GM12878 (cell line): ENCODE measurements around the gene PDLIM4. TPM values are rescaled to one million over a fixed set of nuclear protein-coding genes. Genes with fewer than 3 reads are reported as not detected.

Experiments used
- ATAC-seq: fragments of 200-7000 bp; cut with Tn5 transposase; 3 replicates; pipeline ENCODE4 v1.9.1; 2020; ENCODE audit warnings: mild to moderate bottlenecking, moderate library complexity
- BruUV-seq: library from RNA; stranded (reverse); fragments of 400-500 nt; replicated peaks from 2 replicates; lab custom pipeline; 2021; lab: Mats Ljungman, UMichigan
- CTCF ChIA-PET: fragments of 300-600 bp; sonication (Branson Sonifier 250); formaldehyde crosslinking; extraction: SDS; loops from one replicate; lab custom pipeline; 2021; ENCODE audit warnings: inconsistent platforms; lab: Yijun Ruan, JAX
- POLR2A ChIA-PET: fragments of 350-600 bp; formaldehyde crosslinking; extraction: SDS; loops from one replicate; lab custom pipeline; 2021; ENCODE audit warnings: inconsistent platforms; lab: Charles Lee
- RAD21 ChIA-PET: fragments of 300-600 bp; sonication (Branson Sonifier 250); formaldehyde crosslinking; loops from one replicate; lab custom pipeline; 2023; ENCODE audit warnings: antibody characterized with exemption; ENCODE audit not compliant: unreplicated experiment; lab: Charles Lee
- SMC1A ChIA-PET: fragments of 300-600 bp; sonication (Branson Sonifier 250); formaldehyde crosslinking; loops from one replicate; lab custom pipeline; 2023; ENCODE audit not compliant: unreplicated experiment, uncharacterized antibody; lab: Charles Lee
- DNase-seq: peaks from one replicate; pipeline ENCODE4 v3.0.0-alpha.2; 2011; ENCODE audit warnings: low read depth, low spot score
- FAIRE-seq: peaks from 3 replicates; lab custom pipeline; 2011; peaks lifted over from hg19 to GRCh38; lab: Jason Lieb, UNC
- H2AFZ ChIP-seq: 2 replicates; pipeline ENCODE4 v1.6.0; 2011; ENCODE audit warnings: low read depth, low read length, control low read depth; ENCODE audit not compliant: control insufficient read depth
- H3K27ac ChIP-seq: 2 replicates; pipeline ENCODE4 v1.5.1; 2011; ENCODE audit warnings: control low read depth; ENCODE audit not compliant: control insufficient read depth, insufficient read depth
- H3K27me3 ChIP-seq, 2 experiments: replicated peaks in 1 of 2; 2 replicates each; pipeline versions ENCODE4 v1.6.0 to v1.6.1; 2011; ENCODE audit warnings: low read length in 1 of 2; ENCODE audit not compliant: control insufficient read depth in 2 of 2, insufficient read depth in 2 of 2
- H3K36me3 ChIP-seq, 2 experiments: 2 replicates each; pipeline ENCODE4 v1.5.1; 2011; ENCODE audit warnings: low read length in 1 of 2; ENCODE audit not compliant: control insufficient read depth in 2 of 2, insufficient read depth in 2 of 2
- H3K4me1 ChIP-seq: 2 replicates; pipeline ENCODE4 v1.6.1; 2011; ENCODE audit warnings: mild to moderate bottlenecking, low read length, moderate library complexity, mixed read lengths; ENCODE audit not compliant: control insufficient read depth, insufficient read depth
- H3K4me2 ChIP-seq: 2 replicates; pipeline ENCODE4 v1.6.0; 2011; ENCODE audit warnings: control low read depth; ENCODE audit not compliant: control insufficient read depth, insufficient read depth
- H3K4me3 ChIP-seq: fragments of 200-600 bp; sonication (generic); 2 replicates; pipeline ENCODE4 v1.5.1; 2016
- H3K79me2 ChIP-seq: 2 replicates; pipeline ENCODE4 v1.6.0; 2011; ENCODE audit warnings: low read length; ENCODE audit not compliant: control insufficient read depth, insufficient read depth
- H3K9ac ChIP-seq: 2 replicates; pipeline ENCODE4 v1.8.0; 2011; ENCODE audit warnings: low read length, control low read depth, mixed read lengths; ENCODE audit not compliant: control insufficient read depth, insufficient read depth
- H3K9me3 ChIP-seq: replicated peaks from 3 replicates; pipeline ENCODE4 v1.5.1; 2011; ENCODE audit warnings: mild to moderate bottlenecking, low read length; ENCODE audit not compliant: control insufficient read depth, insufficient read depth
- H4K20me1 ChIP-seq: 2 replicates; pipeline ENCODE4 v1.6.0; 2011; ENCODE audit not compliant: control insufficient read depth, insufficient read depth
- CBX3 ChIP-seq: fragments of 200-600 bp; sonication (generic); IDR thresholded peaks from 2 replicates; pipeline ENCODE4 v1.6.1; 2016; ENCODE audit warnings: low read depth, borderline replicate concordance
- CHD2 ChIP-seq: IDR thresholded peaks from 2 replicates; pipeline ENCODE4 v1.6.1; 2011; ENCODE audit warnings: low read depth, low read length, improper control_type of control experiment, borderline replicate concordance
- FOXK2 ChIP-seq: fragments of 450-650 bp; IDR thresholded peaks from 2 replicates; pipeline ENCODE4 v1.6.1; 2017; ENCODE audit warnings: mild to moderate bottlenecking, moderate library complexity
- FOXM1 ChIP-seq: IDR thresholded peaks from 2 replicates; pipeline ENCODE4 v1.6.1; 2012; ENCODE audit warnings: low read depth, mild to moderate bottlenecking, inconsistent platforms, low read length, moderate library complexity
- GATAD2B ChIP-seq: fragments of 450-650 bp; conservative IDR thresholded peaks from 2 replicates; pipeline ENCODE4 v1.6.1; 2017; ENCODE audit warnings: low read depth, mild to moderate bottlenecking, moderate library complexity
- SPI1 ChIP-seq: IDR thresholded peaks from 2 replicates; pipeline ENCODE4 v1.6.1; 2011; ENCODE audit warnings: low read depth, mild to moderate bottlenecking, low read length, moderate library complexity, borderline replicate concordance; ENCODE audit not compliant: insufficient read depth
- SUPT20H ChIP-seq: IDR thresholded peaks from 2 replicates; pipeline ENCODE4 v1.6.1; 2011; ENCODE audit warnings: low read depth, mild to moderate bottlenecking, low read length, moderate library complexity, borderline replicate concordance; ENCODE audit not compliant: control insufficient read depth
- TARDBP ChIP-seq: IDR thresholded peaks from 2 replicates; pipeline ENCODE4 v1.6.1; 2016; ENCODE audit warnings: borderline replicate concordance
- WRNIP1 ChIP-seq: IDR thresholded peaks from 2 replicates; pipeline ENCODE4 v1.6.1; 2011; ENCODE audit warnings: low read depth, low read length, improper control_type of control experiment, borderline replicate concordance
- WGBS: methylation state at CpG from one replicate; pipeline ENCODE4 v1.1.6; 2016; ENCODE audit warnings: low lambda C conversion rate; ENCODE audit not compliant: insufficient replicate concordance, insufficient coverage; ENCODE audit errors: missing lambda C conversion rate; 5-methylcytosine and 5-hydroxymethylcytosine counted together
- in situ Hi-C: fragments of 300-500 bp; cut with MboI; formaldehyde crosslinking; loops from 9 replicates; pipeline ENCODE4 v1.14.3; 2018; ENCODE audit warnings: mixed read lengths
- intact Hi-C: fragments of 100-400 bp; cut with micrococcal nuclease; formaldehyde crosslinking; loops from one replicate; pipeline ENCODE4 v1.14.2; 2022; ENCODE audit not compliant: unreplicated experiment
- polyA plus RNA-seq, 11 experiments: library from polyadenylated mRNA; depleted of rRNA in 4 of 11; unstranded in 6 of 11; stranded (reverse) in 5 of 11; fragments of >200 nt; fragmentation: Nextera tagmentation in 4 of 11; fragmentation: Illumina TruSeq in 1 of 11; extraction: Ambion mirVana in 4 of 11; extraction: Trizol in 1 of 11; gene quantifications; 1 replicate in 1 of 11; 2 replicates in 10 of 11; pipeline versions ENCODE4 v1.2.1 to v1.2.3, GENCODE V29; 2011 to 2016; ENCODE audit warnings: inconsistent platforms in 2 of 11, missing spikeins in 2 of 11, low read depth in 1 of 11
- total RNA-seq, 4 experiments: library from RNA; depleted of rRNA in 3 of 4; stranded (reverse); fragments of >200 nt in 3 of 4; fragmentation: Illumina TruSeq in 1 of 4; extraction: Trizol in 1 of 4; gene quantifications; 2 replicates each; pipeline versions ENCODE4 v1.2.1 to v1.2.3, GENCODE V29; 2013 to 2021
- TF ChIP-seq, protein P1 (sequence below): IDR thresholded peaks from 2 replicates; pipeline ENCODE4 v1.6.1; 2012; ENCODE audit warnings: low read depth, low read length, improper control_type of control experiment

Gene PDLIM4
- total and polyA plus RNA-seq, 10 of the 15 experiments (the other 5 are each of a cell fraction or from before 2014, with no cell fraction given) = 0.13 to 1.7 (median 0.39) TPM; not detected in 3

DNA sequence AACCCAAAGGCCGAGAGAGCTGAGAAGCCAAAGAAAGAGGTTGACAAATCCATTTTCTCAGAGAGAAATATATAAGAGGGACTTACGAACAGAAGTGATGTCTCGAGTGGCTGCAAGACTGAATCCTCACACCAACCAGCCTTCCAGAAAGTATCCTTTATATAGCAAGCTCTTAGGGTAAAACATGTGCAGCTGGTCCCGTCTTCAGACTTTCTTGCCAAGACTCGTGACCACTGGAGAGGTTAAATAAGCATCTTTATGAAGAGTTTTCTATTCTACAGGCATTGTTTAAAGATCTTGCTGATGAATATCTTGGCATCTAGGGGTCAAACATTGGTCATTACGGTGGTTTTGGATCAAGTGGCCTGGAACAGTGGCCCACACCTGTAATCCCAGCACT is 19.8 kb downstream of the PDLIM4 start:
- TF ChIP-seq TARDBP (no peak), FOXM1 (no peak), CBX3 (no peak), CHD2 (no peak), WRNIP1 (no peak), SUPT20H (no peak), GATAD2B (no peak), FOXK2 (no peak), SPI1 (no peak)
- TF ChIP-seq, protein P1, sequence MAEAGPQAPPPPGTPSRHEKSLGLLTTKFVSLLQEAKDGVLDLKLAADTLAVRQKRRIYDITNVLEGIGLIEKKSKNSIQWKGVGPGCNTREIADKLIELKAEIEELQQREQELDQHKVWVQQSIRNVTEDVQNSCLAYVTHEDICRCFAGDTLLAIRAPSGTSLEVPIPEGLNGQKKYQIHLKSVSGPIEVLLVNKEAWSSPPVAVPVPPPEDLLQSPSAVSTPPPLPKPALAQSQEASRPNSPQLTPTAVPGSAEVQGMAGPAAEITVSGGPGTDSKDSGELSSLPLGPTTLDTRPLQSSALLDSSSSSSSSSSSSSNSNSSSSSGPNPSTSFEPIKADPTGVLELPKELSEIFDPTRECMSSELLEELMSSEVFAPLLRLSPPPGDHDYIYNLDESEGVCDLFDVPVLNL = no peak
- H2AFZ ChIP-seq = no peak overlapping the region
- ATAC-seq (no peak), DNase-seq (no peak), FAIRE-seq (no peak)
- intact Hi-C loops = no loop called here
- no peak overlapping the region for H3K4me2 ChIP-seq
- H3K36me3 ChIP-seq = no peaks in the 10 kb centered on the region
- SMC1A ChIA-PET = interaction anchor here (0.8 kb wide), 1 partner anchor 10 kb away, joined by 3 read pairs; no protein-coding TSS in a partner anchor
- no peaks in the 10 kb centered on the region for H4K20me1 ChIP-seq
- H3K27ac ChIP-seq = no peak overlapping the region
- no peaks in the 10 kb centered on the region for H3K79me2 ChIP-seq
- RAD21 ChIA-PET = interaction anchor here (1.0 kb wide), 1 partner anchor 40 kb away, joined by 3 read pairs; no protein-coding TSS in a partner anchor
- no TSS peak for BruUV-seq
- H3K4me1 ChIP-seq = no peaks in the 10 kb centered on the region
- no peaks in the 10 kb centered on the region for H3K9me3 ChIP-seq
- in situ Hi-C loops = no loop called here
- CTCF ChIA-PET = interaction anchor here (3.5 kb wide), 1 partner anchor 40 kb away, joined by 16 read pairs; no protein-coding TSS in a partner anchor
- no peak overlapping the region for H3K4me3 ChIP-seq
- H3K27me3 ChIP-seq = no peaks in the 10 kb centered on the region; a peak in 1 of 4 replicates
- POLR2A ChIA-PET = no interaction called here
- no peak overlapping the region for H3K9ac ChIP-seq
- 35% methylated on average over 6 of the region's 6 CpGs for WGBS
